Stimulated activated CD4-positive, alpha-beta T cell treated with anti-CD3 and anti-CD28 coated beads, Interleukin-1b, Interleukin-23, amount 100 ng/mL, for 1 hour (primary cell): ENCODE data around the gene SNRPE.
"Not testable (repeated sequence)": the region's sequence is repeated elsewhere in the genome, so short reads cannot be mapped to it uniquely, and the experiment has no call there.

Experiments
- DNase-seq, 2 donors: peaks; one replicate each; pipeline ENCODE4 v3.0.0-alpha.2; 2020; ENCODE audit warnings: low read depth in 2 of 2

SNRPE gene

GRCh38 chr1:203861379-203862184 is at the start of gene SNRPE:
SNRPE (plus strand) TSS chr1:203861599; CDS start chr1:203861660, 61 bp downstream.
- DNase-seq: peak; percentile 89 to 93

DNA sequence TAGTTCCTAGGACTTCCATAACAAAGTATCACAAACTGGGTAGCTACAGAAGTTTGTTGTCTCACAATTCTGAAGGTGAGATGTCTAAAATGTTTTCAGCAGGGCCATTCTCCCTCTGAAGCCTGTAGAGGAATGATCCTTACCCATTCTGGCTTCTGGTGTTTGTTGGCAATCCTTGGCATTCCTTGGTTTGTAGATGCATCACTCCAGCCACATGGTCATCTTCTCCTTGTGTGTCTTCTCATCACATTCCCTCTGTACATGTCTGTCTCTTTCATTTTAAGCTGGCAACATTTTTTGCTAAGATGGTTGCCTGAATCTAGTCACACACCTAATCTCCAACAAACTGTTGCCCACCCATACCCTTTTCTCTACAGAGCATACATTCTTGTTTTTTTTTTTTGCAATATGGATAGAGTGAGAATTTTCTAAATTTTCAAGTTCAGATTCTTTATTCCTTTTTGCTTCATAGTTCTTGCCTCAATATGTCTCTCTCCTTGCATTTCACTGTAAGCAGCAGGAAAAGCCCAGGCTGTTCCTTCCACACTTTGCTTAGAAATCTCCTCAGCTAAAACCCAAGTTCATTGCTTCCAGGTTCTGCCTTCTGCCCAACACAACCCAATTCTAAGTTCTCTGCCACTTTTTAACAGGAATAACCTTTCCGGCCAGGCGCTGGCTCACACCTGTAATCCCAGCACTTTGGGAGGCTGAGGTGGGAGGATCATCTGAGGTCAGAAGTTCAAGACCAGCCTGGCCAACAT is 47.6 kb upstream of the SNRPE start:
- DNase-seq: no peak

- no peak for DNase-seq
Measured at GRCh38 chr1:203818399-203818798, 43.0 kb upstream of the SNRPE start.

DNA sequence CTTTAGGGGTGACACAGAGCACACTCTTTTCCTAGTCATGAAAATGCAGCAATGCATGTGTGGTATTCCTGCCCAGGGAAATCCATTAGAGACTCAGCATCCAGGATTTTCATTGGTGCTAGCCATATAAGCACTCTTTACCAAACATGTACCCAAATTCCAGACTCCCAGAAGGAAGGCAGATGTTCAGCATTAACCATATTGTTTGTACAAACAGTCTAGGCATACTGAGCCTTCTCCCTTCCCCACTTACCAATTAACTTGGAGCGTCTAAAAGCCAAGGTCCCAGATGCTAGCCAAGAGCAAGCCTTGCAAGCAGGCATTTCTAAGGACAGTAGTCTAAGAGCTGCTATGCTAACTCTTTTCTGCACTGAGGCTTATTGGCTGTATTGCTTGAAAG is 38.1 kb upstream of the SNRPE start:
- DNase-seq: no peak

DNA sequence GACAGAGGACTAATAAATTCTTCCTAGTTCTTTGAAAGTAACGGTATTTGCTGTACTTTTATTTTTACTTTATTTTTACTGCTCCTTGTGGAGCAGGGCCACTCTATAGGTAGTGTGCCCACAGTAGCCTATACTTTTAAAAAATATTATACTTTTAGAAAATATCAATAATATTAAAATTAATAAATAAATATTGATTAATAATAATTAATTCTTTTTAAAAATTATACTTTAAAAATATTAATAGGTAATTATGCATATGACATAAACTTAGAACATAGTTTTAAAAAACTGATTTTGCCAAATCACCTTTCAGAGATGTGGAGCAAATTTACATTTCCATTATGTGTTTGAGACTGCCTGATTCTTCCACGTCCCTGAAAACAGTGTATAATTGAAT is 35.2 kb upstream of the SNRPE start:
- DNase-seq: no peak

- DNase-seq: no peak
Measured at GRCh38 chr1:203828002-203828401, 33.4 kb upstream of the SNRPE start.

DNA sequence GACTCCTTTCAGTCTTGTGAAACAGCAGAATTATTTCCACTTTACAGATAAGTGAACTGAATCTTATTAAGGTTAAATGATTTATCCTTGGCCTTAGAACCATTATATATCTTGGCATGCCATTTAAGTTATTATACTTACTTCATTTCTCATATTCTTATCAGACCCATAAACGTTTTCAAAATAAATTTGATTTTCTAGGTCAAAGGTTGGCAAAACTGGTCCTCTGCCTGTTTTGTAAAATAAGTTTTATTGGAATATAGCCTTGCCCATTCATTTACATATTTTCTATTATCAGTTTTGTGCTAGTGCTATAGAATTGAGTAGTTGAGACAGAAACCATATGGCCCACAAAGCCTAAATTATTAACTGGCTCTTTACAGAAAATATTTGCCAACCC is 32.9 kb upstream of the SNRPE start:
- no peak for DNase-seq

DNA sequence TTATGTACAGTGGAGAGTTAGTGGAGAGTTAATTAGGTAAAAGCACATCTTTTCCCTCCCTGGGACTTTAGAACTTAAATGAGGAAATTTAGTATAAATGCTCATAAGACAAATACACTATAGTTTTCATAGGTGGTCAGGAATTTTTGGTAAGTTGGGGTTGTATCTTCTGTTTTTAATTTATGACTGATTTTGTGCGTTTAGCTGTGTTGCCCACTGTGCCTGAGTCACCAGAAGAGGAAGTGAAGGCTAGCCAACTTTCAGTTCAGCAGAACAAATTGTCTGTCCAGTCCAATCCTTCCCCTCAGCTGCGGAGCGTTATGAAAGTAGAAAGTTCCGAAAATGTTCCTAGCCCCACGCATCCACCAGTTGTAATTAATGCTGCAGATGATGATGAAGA is 32.2 kb upstream of the SNRPE start:
- DNase-seq: not testable (repeated sequence)

GRCh38 chr1:203835476-203835875 is 25.9 kb upstream of the SNRPE start:
- no peak for DNase-seq

DNA sequence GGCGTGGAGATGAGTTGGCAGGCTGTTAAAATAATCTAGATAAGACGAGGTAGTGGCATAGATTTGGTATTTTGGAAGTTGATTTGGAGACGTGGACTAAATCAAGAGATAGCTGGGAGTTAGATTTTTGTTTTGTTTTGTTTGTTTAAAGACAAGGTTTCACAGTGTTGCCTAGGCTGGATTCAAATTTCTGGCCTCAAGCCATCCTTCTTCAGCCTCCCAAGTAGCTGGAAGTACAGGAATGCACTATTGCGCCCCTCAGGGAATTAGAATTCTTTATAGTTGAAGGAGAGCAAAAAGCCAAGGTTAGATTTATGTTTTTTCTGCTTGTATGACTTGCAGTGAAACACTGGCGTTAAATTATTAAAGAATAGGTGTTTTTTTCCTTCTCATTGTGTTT is 22.3 kb upstream of the SNRPE start:
- no peak for DNase-seq

GRCh38 chr1:203840208-203840808 is 21.1 kb upstream of the SNRPE start:
- no peak for DNase-seq

DNA sequence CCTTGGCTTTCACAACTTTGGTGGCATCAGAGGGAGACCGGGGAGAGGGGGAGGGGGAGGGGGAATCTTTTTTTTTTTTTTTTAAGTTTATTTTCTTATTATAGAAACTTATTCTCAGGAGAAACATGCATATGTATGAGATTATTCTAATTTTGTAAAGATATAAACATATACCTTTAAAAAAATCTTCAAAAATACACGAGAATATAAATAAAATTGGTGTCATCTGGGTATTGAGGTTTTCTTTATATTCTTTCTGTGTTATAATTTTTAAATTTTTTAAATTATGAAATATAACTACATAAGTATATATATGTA is 18.9 kb upstream of the SNRPE start:
- DNase-seq: no peak

DNA sequence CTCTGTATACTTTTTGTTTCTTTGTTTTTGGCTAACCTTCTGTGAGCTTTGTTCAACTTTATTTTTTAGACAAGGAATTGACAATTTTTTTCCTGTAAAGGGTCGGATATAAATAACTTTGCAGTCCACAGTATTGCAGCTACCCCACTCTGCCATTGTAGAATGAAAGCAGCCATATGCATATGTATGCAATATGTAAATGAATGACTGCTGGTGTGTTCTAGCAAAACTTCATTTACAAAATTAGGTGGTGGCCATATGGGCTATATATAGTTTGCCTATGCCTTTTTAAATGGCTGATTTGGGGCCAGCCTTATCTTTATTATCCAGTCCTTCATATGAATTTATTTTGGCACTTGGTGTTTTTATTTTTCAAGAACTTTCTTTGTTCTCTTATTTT is 18.0 kb upstream of the SNRPE start:
- no peak for DNase-seq

DNA sequence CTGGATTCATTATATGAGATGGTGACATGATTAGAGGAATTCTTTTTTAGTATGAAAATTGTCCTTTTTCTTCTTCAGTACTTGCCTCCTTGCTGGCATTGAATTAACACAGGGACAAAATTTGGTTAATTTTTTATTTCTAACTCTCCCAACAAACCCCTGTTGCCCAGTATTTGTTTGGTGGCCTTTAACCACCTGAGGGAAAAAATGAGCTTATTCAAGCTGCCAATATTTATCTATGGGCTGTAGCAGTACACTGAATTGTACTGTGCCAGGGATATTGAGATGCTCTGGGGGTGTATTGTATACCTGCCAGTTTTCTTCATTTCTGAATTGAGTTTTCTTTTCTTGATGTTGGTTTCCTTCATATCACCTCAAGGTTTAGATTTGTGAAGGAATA is 8.3 kb upstream of the SNRPE start:
- DNase-seq: not testable (repeated sequence)

GRCh38 chr1:203858055-203858454 is 3.3 kb upstream of the SNRPE start:
- no peak for DNase-seq

GRCh38 chr1:203858975-203859374 is 2.4 kb upstream of the SNRPE start:
- DNase-seq: no peak

DNA sequence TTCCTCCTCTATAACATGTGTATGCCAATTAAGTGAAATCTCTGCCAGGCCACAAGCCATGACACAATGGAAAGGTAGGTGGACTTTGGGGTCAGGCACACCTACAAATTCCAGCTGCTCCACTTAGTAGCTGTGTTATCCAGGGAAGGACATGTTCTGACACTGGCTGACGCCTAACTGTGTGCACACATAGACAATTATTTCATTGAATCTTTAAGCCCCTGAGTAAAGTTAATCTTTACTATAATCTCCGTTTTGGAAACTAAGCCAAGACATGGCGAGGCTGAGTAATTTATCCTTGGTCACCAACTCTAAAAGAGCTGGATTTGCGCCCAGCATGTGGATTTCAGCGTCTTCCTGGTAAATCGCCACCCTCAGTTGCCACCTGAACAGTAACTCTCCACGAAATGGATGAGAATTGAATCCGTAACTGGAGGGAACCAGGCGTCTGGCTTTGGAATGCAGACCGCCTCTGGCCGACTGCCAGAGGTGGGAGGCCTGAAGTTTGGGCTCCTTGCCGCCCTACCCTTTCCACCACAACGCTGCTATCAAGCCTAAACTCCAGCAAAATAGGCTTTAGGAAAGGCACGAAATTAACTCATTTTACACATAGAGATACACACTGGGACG is 888 bp upstream of the SNRPE start:
- no peak for DNase-seq

DNA sequence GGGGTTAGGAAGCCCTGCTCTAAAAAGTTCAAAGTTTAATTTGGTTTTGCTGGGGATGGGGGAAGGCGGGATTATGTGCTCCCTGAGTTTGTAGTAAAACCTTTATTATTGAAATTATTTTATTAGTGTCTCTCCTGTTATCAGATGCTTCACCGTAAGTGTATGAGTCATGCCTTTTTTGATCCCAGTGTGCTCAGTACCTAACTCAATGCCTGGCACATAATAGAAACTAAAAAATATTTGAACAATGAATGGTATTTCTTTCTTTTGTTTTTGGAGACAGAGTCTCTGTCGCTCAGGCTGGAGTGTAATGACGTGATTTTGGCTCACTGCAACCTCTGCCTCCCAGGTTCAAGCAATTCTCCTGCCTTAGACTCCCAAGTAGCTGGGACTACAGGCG is 6.4 kb downstream of the SNRPE start:
- DNase-seq: no peak

DNA sequence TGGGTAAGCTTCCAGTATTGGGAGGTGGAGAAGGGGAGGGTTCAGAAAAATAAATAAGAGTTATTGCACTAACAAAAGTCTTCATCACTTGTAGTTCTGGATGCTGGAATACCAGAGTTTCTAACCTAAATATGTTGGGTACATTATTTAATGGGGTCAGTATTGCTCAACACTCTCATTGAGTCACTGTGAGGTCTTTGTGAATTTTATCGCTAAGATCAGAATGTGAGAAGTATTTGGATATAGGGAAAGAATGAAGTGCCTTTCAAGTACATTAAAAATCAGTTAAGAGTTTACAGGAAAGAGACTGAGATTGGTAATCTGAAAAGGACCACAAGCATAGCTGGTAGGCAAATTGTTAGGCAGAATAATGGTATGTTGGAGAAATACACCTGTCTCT is 8.8 kb downstream of the SNRPE start:
- no peak for DNase-seq

DNA sequence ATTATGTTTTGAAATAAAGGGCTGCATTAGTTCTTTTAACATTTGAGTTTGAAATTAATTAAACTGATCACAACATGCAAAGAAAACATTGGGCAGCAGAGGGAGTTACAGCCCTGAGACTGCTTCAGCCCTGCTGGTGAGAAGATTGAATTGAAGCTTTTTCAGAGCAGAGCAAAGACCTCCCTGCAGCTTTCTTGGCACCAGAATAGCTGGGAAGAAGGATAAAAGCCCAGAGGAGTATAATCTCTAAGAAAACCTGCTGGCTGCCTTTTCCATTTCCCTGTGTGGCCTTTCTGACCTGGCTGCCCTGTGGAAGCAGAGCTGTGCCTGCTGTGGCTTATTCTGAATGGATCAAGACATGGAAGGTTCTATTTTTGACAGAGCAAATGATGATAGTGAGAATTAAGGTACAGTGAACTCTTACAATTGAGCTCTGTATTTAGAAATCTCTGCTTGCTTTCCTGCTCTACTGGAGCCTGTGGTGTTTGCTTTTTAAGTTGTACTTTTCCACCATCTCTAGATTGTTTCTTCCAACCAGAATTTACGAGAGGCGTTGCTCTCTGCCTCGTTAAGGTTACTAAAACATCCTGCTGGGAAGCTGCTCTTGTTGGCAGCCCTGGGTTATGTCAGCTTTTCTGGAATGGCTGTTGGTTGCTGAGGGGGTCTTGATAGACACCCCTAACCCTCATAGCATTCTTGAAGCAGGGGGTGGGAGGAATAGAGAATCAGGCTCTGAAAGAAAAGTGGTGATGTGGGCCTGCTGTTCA is 9.9 kb downstream of the SNRPE start:
- DNase-seq: no peak

DNA sequence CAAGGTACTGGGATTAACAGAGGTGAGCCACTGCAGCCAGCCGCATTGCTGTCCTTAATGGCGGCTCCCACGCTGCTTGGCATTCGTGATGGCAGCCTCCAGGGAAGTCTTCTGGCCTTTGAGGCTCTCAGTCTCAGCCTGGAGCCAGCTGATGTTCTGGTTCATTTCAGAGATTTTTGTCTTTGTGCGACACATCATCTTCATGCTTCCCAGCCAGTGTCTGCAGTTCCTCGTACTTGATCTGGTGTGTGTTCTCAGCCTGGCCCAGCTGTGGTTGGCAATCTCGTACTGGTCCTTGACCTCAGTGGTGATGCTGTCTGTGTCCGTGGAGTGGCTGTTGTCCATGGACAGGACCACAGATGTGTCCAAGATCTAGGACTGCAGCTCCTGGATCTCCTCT is 11.7 kb downstream of the SNRPE start:
- no peak for DNase-seq

DNA sequence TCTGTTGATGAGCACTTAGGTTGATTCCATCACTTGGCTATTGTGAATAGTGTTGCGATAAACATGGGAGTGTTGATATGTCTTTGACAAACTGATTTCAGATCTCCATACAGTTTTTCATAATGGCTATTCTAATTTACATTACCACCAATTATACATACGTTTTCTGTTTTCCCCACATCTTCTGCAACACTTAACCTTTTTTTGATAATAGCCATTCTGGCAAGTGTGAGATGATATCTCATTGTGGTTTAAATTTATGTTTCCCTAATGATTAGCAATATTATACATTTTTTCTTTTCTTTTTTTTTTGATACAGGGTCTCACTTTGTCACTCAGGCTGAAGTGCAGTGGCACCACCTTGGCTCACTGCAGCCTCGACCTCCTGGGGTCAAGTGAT is 17.0 kb downstream of the SNRPE start:
- no peak for DNase-seq
